Activated naive CD8-positive, alpha-beta T cell treated with anti-CD3 and anti-CD28 coated beads, Interleukin-2, amount 10 ng/mL, durations not matched to agents 7 days and 5 days (primary cell): ENCODE measurements around the gene NACC2. TPM values are rescaled to one million over a fixed set of nuclear protein-coding genes. Genes with fewer than 3 reads are reported as not detected.
"Not testable (repeated sequence)": the region's sequence is repeated elsewhere in the genome, so short reads cannot be mapped to it uniquely, and the experiment has no call there.

ENCODE experiments used
- ATAC-seq: fragments of 150-1000 bp; cut with Tn5 transposase; one replicate; pipeline ENCODE4 v1.10.0; 2021; ENCODE audit warnings: low read depth, moderate library complexity
- POLR2A ChIA-PET: fragments of 350-600 bp; sonication (Branson Sonifier 250); formaldehyde crosslinking; loops from one replicate; lab custom pipeline; 2021; ENCODE audit warnings: antibody characterized with exemption; lab: Charles Lee
- DNase-seq: peaks from one replicate; pipeline ENCODE4 v3.0.0; 2021
- H3K27ac Mint-ChIP-seq: one replicate; pipeline ENCODE4 v1.8.0; 2022; ENCODE audit warnings: mild to moderate bottlenecking, mixed read lengths
- H3K27me3 Mint-ChIP-seq: one replicate; pipeline ENCODE4 v1.8.0; 2022; ENCODE audit warnings: mild to moderate bottlenecking, moderate library complexity, mixed read lengths
- H3K36me3 Mint-ChIP-seq: one replicate; pipeline ENCODE4 v1.8.0; 2021; ENCODE audit warnings: mild to moderate bottlenecking, mixed read lengths
- H3K4me1 Mint-ChIP-seq: one replicate; pipeline ENCODE4 v1.8.0; 2021; ENCODE audit warnings: mixed read lengths
- H3K4me3 Mint-ChIP-seq: one replicate; pipeline ENCODE4 v1.8.0; 2022; ENCODE audit warnings: mild to moderate bottlenecking, moderate library complexity, mixed read lengths
- H3K9me3 Mint-ChIP-seq: one replicate; pipeline ENCODE4 v1.8.0; 2021; ENCODE audit warnings: mixed read lengths
- total RNA-seq, 2 experiments: library from RNA; stranded (reverse); gene quantifications; one replicate each; pipeline ENCODE4 v1.2.3, GENCODE V29; 2021

NACC2 gene
- total RNA-seq, 2 experiments from 2014 or later: 10.5 to 11.2 TPM

GRCh38 chr9:136103651-136104487 lies 8.8 kb upstream of the NACC2 start:
- ATAC-seq: no peak
- Mint-ChIP-seq H3K9me3 (no peaks in the 10 kb centered on the region), H3K27me3 (no peaks in the 10 kb centered on the region), H3K27ac (no peak overlapping the region), H3K36me3 (no peaks in the 10 kb centered on the region), H3K4me3 (no peak overlapping the region), H3K4me1 (peaks cover 30% of the 10 kb centered on the region)
- POLR2A ChIA-PET: no interaction called here
- no peak for DNase-seq

- H3K9me3 Mint-ChIP-seq, H3K36me3 Mint-ChIP-seq, H3K4me3 Mint-ChIP-seq, H3K27ac Mint-ChIP-seq, ATAC-seq, DNase-seq, H3K27me3 Mint-ChIP-seq: not testable (repeated sequence)
- POLR2A ChIA-PET: interaction anchor here (10.0 kb wide), 1 partner anchor 8 kb away, joined by 164 read pairs; no protein-coding TSS in a partner anchor
- H3K4me1 Mint-ChIP-seq: peaks cover 22% of the 10 kb centered on the region
These were observed 6.6 kb upstream of the NACC2 start for GRCh38 chr9:136101615-136102074.

- Mint-ChIP-seq H3K27ac (no peak overlapping the region), H3K4me3 (no peak overlapping the region), H3K27me3 (peaks cover 4% of the 10 kb centered on the region), H3K4me1 (peaks cover 17% of the 10 kb centered on the region), H3K9me3 (no peaks in the 10 kb centered on the region), H3K36me3 (no peaks in the 10 kb centered on the region)
- POLR2A ChIA-PET: interaction anchor here (0.5 to 10.0 kb wide), 2 partner anchors 9 to 624 kb away, joined by 3 to 164 read pairs; no protein-coding TSS in a partner anchor
- no peak for DNase-seq
- ATAC-seq: no peak
These were observed 5.9 kb upstream of the NACC2 start for GRCh38 chr9:136100700-136101614.

GRCh38 chr9:136099542-136099941 lies 4.5 kb upstream of the NACC2 start:
- ATAC-seq (no peak), DNase-seq (no peak)
- POLR2A ChIA-PET: interaction anchor here (10.0 kb wide), 1 partner anchor 10 kb away, joined by 164 read pairs; no protein-coding TSS in a partner anchor
- Mint-ChIP-seq H3K9me3 (no peaks in the 10 kb centered on the region), H3K27me3 (peaks cover 4% of the 10 kb centered on the region), H3K4me1 (peaks cover 10% of the 10 kb centered on the region), H3K4me3 (peak overlapping the region; percentile 6), H3K36me3 (no peaks in the 10 kb centered on the region), H3K27ac (no peak overlapping the region)

- DNase-seq (no peak), ATAC-seq (peak; percentile 18)
- Mint-ChIP-seq H3K27ac (peak overlapping the region; percentile 59), H3K27me3 (peaks cover 4% of the 10 kb centered on the region), H3K36me3 (no peaks in the 10 kb centered on the region), H3K9me3 (no peaks in the 10 kb centered on the region), H3K4me3 (peak overlapping the region; percentile 6), H3K4me1 (peaks cover 6% of the 10 kb centered on the region)
- POLR2A ChIA-PET: interaction anchor here (10.0 kb wide), 1 partner anchor 11 kb away, joined by 164 read pairs; no protein-coding TSS in a partner anchor
These were observed 3.8 kb upstream of the NACC2 start for GRCh38 chr9:136098844-136099243.

GRCh38 chr9:136098210-136098609 lies 3.1 kb upstream of the NACC2 start:
- POLR2A ChIA-PET: interaction anchor here (10.0 kb wide), 1 partner anchor 12 kb away, joined by 164 read pairs; no protein-coding TSS in a partner anchor

GRCh38 chr9:136096505-136097001 lies 1.5 kb upstream of the NACC2 start:
- POLR2A ChIA-PET: interaction anchor here (10.0 kb wide), 1 partner anchor 13 kb away, joined by 164 read pairs; no protein-coding TSS in a partner anchor
- Mint-ChIP-seq H3K9me3 (no peaks in the 10 kb centered on the region), H3K4me1 (peaks cover 6% of the 10 kb centered on the region), H3K27ac (no peak overlapping the region), H3K27me3 (peaks cover 4% of the 10 kb centered on the region), H3K4me3 (peak overlapping the region; percentile 72), H3K36me3 (no peaks in the 10 kb centered on the region)
- no peak for ATAC-seq
- DNase-seq: no peak

More at GRCh38 chr9:136098210-136098609, 3.1 kb upstream of the NACC2 start:
- H3K9me3 Mint-ChIP-seq: no peaks in the 10 kb centered on the region
- H3K4me1 Mint-ChIP-seq: peaks cover 6% of the 10 kb centered on the region
- no peak for DNase-seq
- no peak overlapping the region for H3K27ac Mint-ChIP-seq
- H3K4me3 Mint-ChIP-seq: peak overlapping the region; percentile 44
- no peaks in the 10 kb centered on the region for H3K36me3 Mint-ChIP-seq
- no peak for ATAC-seq
- peaks cover 4% of the 10 kb centered on the region for H3K27me3 Mint-ChIP-seq

GRCh38 chr9:136093995-136094881 lies 851 bp downstream of the NACC2 start:
- ATAC-seq (peak; percentile 55), DNase-seq (peak; percentile 75)
- H3K36me3 Mint-ChIP-seq: no peaks in the 10 kb centered on the region
- peak overlapping the region; percentile 82 for H3K4me3 Mint-ChIP-seq
- H3K27me3 Mint-ChIP-seq: peaks cover 4% of the 10 kb centered on the region
- POLR2A ChIA-PET: interaction anchor here (1.2 to 10.0 kb wide), 4 partner anchors 16 to 26 kb away, joined by 3 to 164 read pairs (median 10); partner anchors contain the start of gene TMEM250
- peaks cover 6% of the 10 kb centered on the region for H3K4me1 Mint-ChIP-seq
- H3K9me3 Mint-ChIP-seq: no peaks in the 10 kb centered on the region
- peak overlapping the region; percentile 77 for H3K27ac Mint-ChIP-seq

GRCh38 chr9:136093346-136093986 lies 1.6 kb downstream of the NACC2 start:
- POLR2A ChIA-PET: interaction anchor here (1.4 to 10.0 kb wide), 3 partner anchors 16 to 26 kb away, joined by 3 to 164 read pairs (median 17); partner anchors contain the start of gene TMEM250
- H3K9me3 Mint-ChIP-seq: no peaks in the 10 kb centered on the region
- ATAC-seq: no peak
- H3K36me3 Mint-ChIP-seq: no peaks in the 10 kb centered on the region
- no peak for DNase-seq
- H3K27me3 Mint-ChIP-seq: peaks cover 2% of the 10 kb centered on the region
- H3K27ac Mint-ChIP-seq: peak overlapping the region; percentile 16
- peak overlapping the region; percentile 82 for H3K4me3 Mint-ChIP-seq
- peaks cover 2% of the 10 kb centered on the region for H3K4me1 Mint-ChIP-seq

- POLR2A ChIA-PET: interaction anchor here (2.1 to 10.0 kb wide), 2 partner anchors 17 to 25 kb away, joined by 17 to 164 read pairs; no protein-coding TSS in a partner anchor
- H3K27ac Mint-ChIP-seq: no peak overlapping the region
- no peaks in the 10 kb centered on the region for H3K27me3 Mint-ChIP-seq
- H3K4me1 Mint-ChIP-seq: no peaks in the 10 kb centered on the region
- no peaks in the 10 kb centered on the region for H3K9me3 Mint-ChIP-seq
- ATAC-seq: no peak
- no peak for DNase-seq
- H3K4me3 Mint-ChIP-seq: peak overlapping the region; percentile 20
- H3K36me3 Mint-ChIP-seq: no peaks in the 10 kb centered on the region
These were observed 2.3 kb downstream of the NACC2 start for GRCh38 chr9:136092741-136093140.

GRCh38 chr9:136092353-136092650 lies 2.8 kb downstream of the NACC2 start:
- H3K27ac Mint-ChIP-seq: no peak overlapping the region
- H3K27me3 Mint-ChIP-seq: no peaks in the 10 kb centered on the region
- ATAC-seq (no peak), DNase-seq (no peak)
- H3K36me3 Mint-ChIP-seq: no peaks in the 10 kb centered on the region
- no peaks in the 10 kb centered on the region for H3K4me1 Mint-ChIP-seq
- POLR2A ChIA-PET: no interaction called here
- H3K4me3 Mint-ChIP-seq: no peak overlapping the region
- no peaks in the 10 kb centered on the region for H3K9me3 Mint-ChIP-seq
